IMR-90 (cell line): ENCODE data around the gene SHROOM3. TPM values are rescaled to one million over a fixed set of nuclear protein-coding genes. Genes with fewer than 3 reads are reported as not detected.

Source experiments
- ATAC-seq: fragments of 200-7000 bp; cut with Tn5 transposase; 2 replicates; pipeline ENCODE4 v1.9.1; 2020; ENCODE audit warnings: low read depth, mild to moderate bottlenecking, moderate library complexity
- BruUV-seq: library from RNA; stranded (reverse); fragments of 400-500 nt; replicated peaks from 2 replicates; lab custom pipeline; 2021; lab: Mats Ljungman, UMichigan
- CTCF ChIA-PET: fragments of 300-600 bp; formaldehyde crosslinking; extraction: SDS; loops from one replicate; lab custom pipeline; 2021; ENCODE audit warnings: antibody characterized with exemption; lab: Yijun Ruan, JAX
- POLR2A ChIA-PET: fragments of 300-600 bp; sonication (Branson Sonifier 250); formaldehyde crosslinking; loops from one replicate; lab custom pipeline; 2022; ENCODE audit warnings: antibody characterized with exemption; ENCODE audit not compliant: unreplicated experiment; lab: Charles Lee
- DNase-seq: peaks from one replicate; pipeline ENCODE4 v3.0.0; 2013
- H2AFZ ChIP-seq: replicated peaks from 2 replicates; pipeline ENCODE3; 2013; ENCODE audit warnings: low read length, mild to moderate bottlenecking; ENCODE audit not compliant: poor library complexity
- H2AK5ac ChIP-seq: 2 replicates; pipeline ENCODE4 v1.6.1; 2013; ENCODE audit warnings: low read depth, low read length, inconsistent platforms
- H2AK9ac ChIP-seq: replicated peaks from 2 replicates; pipeline ENCODE3; 2013; ENCODE audit warnings: mild to moderate bottlenecking, low read depth, low read length, moderate library complexity; ENCODE audit not compliant: poor library complexity
- H2BK120ac ChIP-seq: 2 replicates; pipeline ENCODE4 v1.6.1; 2013; ENCODE audit warnings: low read depth, low read length, inconsistent platforms
- H2BK15ac ChIP-seq: 3 replicates; pipeline ENCODE4 v1.6.1; 2013; ENCODE audit warnings: low read depth, low read length, inconsistent platforms
- H2BK20ac ChIP-seq: 2 replicates; pipeline ENCODE4 v1.6.1; 2013; ENCODE audit warnings: low read depth, mild to moderate bottlenecking, inconsistent platforms, low read length, moderate library complexity
- H2BK5ac ChIP-seq: 2 replicates; pipeline ENCODE4 v1.6.1; 2013; ENCODE audit warnings: mild to moderate bottlenecking, low read depth, low read length, inconsistent platforms; ENCODE audit not compliant: poor library complexity, severe bottlenecking
- H3K14ac ChIP-seq: replicated peaks from 2 replicates; pipeline ENCODE4 v1.6.1; 2013; ENCODE audit warnings: low read depth, low read length, inconsistent platforms
- H3K18ac ChIP-seq: 2 replicates; pipeline ENCODE4 v1.6.1; 2013; ENCODE audit warnings: low read depth, low read length, control low read depth
- H3K23ac ChIP-seq: 2 replicates; pipeline ENCODE4 v1.6.1; 2013; ENCODE audit warnings: low read depth, low read length, inconsistent platforms
- H3K27ac ChIP-seq: 2 replicates; pipeline ENCODE4 v1.5.1; 2013; ENCODE audit warnings: mild to moderate bottlenecking, control low read depth, low read length; ENCODE audit not compliant: insufficient read depth
- H3K27me3 ChIP-seq: 2 replicates; pipeline ENCODE4 v1.6.1; 2013; ENCODE audit warnings: low read length; ENCODE audit not compliant: control insufficient read depth, insufficient read depth
- H3K36me3 ChIP-seq: 2 replicates; pipeline ENCODE4 v1.6.1; 2013; ENCODE audit warnings: low read length, mixed read lengths; ENCODE audit not compliant: control insufficient read depth, insufficient read depth
- H3K4ac ChIP-seq: 2 replicates; pipeline ENCODE4 v1.6.1; 2013; ENCODE audit warnings: low read depth, low read length, inconsistent platforms
- H3K4me1 ChIP-seq: 2 replicates; pipeline ENCODE4 v1.6.1; 2013; ENCODE audit warnings: low read length, mixed read lengths; ENCODE audit not compliant: control insufficient read depth, insufficient read depth
- H3K4me2 ChIP-seq: 2 replicates; pipeline ENCODE4 v1.6.1; 2013; ENCODE audit warnings: low read depth, mild to moderate bottlenecking, control low read depth, low read length, moderate library complexity
- H3K4me3 ChIP-seq: 2 replicates; pipeline ENCODE4 v1.5.1; 2013; ENCODE audit warnings: low read depth, mild to moderate bottlenecking, control low read depth, low read length, moderate library complexity; ENCODE audit not compliant: insufficient read depth
- H3K56ac ChIP-seq: 2 replicates; pipeline ENCODE4 v1.6.1; 2013; ENCODE audit warnings: low read length, inconsistent platforms; ENCODE audit not compliant: insufficient read depth; ENCODE audit errors: extremely low read depth
- H3K79me1 ChIP-seq, 2 experiments: 2 replicates each; pipeline ENCODE4 v1.6.1; 2013; ENCODE audit warnings: low read length in 2 of 2, inconsistent platforms in 1 of 2, low read depth in 1 of 2
- H3K9ac ChIP-seq: 2 replicates; pipeline ENCODE4 v1.6.1; 2013; ENCODE audit warnings: low read depth, low read length, control low read depth
- H3K9me1 ChIP-seq: 2 replicates; pipeline ENCODE4 v1.6.1; 2013; ENCODE audit warnings: low read length, inconsistent platforms; ENCODE audit not compliant: insufficient read depth
- H3K9me3 ChIP-seq: 2 replicates; pipeline ENCODE4 v1.6.1; 2013; ENCODE audit warnings: low read length; ENCODE audit not compliant: control insufficient read depth, insufficient read depth
- H4K20me1 ChIP-seq: 2 replicates; pipeline ENCODE4 v1.6.1; 2013; ENCODE audit warnings: low read length, inconsistent platforms; ENCODE audit not compliant: insufficient read depth
- H4K5ac ChIP-seq: 2 replicates; pipeline ENCODE4 v1.6.1; 2013; ENCODE audit warnings: mild to moderate bottlenecking, low read depth, low read length, control low read depth
- H4K8ac ChIP-seq, 2 experiments: 2 replicates each; pipeline ENCODE4 v1.6.1; 2013; ENCODE audit warnings: low read depth in 2 of 2, low read length in 2 of 2, control low read depth in 1 of 2, inconsistent platforms in 1 of 2
- H4K91ac ChIP-seq: 2 replicates; pipeline ENCODE4 v1.6.1; 2013; ENCODE audit warnings: low read depth, low read length, inconsistent platforms; ENCODE audit not compliant: insufficient read depth
- CEBPB ChIP-seq: IDR thresholded peaks from 2 replicates; pipeline ENCODE4 v1.6.1; 2012; ENCODE audit warnings: low read depth, low read length, improper control_type of control experiment
- CTCF ChIP-seq: conservative IDR thresholded peaks from 2 replicates; pipeline ENCODE4 v1.5.1; 2012; ENCODE audit warnings: mild to moderate bottlenecking, low read depth, low read length, improper control_type of control experiment
- MAFK ChIP-seq: IDR thresholded peaks from 2 replicates; pipeline ENCODE4 v1.6.1; 2012; ENCODE audit warnings: low read depth, low read length, improper control_type of control experiment
- NFE2L2 ChIP-seq: fragments of 150-350 bp; IDR thresholded peaks from 2 replicates; pipeline ENCODE4 v1.6.1; 2016; ENCODE audit warnings: low read depth, mild to moderate bottlenecking, low read length
- POLR2A ChIP-seq: IDR thresholded peaks from 2 replicates; pipeline ENCODE4 v1.6.1; 2012; ENCODE audit warnings: mild to moderate bottlenecking, low read depth, low read length
- SMC3 ChIP-seq: fragments of 150-350 bp; IDR thresholded peaks from 2 replicates; pipeline ENCODE4 v1.6.1; 2016; ENCODE audit warnings: low read depth, mild to moderate bottlenecking, antibody characterized with exemption, low read length, moderate library complexity
- USF2 ChIP-seq: fragments of 150-350 bp; IDR thresholded peaks from 2 replicates; pipeline ENCODE4 v1.6.1; 2017; ENCODE audit warnings: mild to moderate bottlenecking, antibody characterized with exemption, low read length, low read depth
- WGBS, 2 experiments: methylation state at CpG; one replicate each; pipeline versions ENCODE4 v1.1.5 to v1.1.7; 2013; ENCODE audit warnings: missing lambda C conversion rate in 2 of 2; ENCODE audit not compliant: insufficient read length in 1 of 2; ENCODE audit errors: extremely low coverage in 2 of 2; 5-methylcytosine and 5-hydroxymethylcytosine counted together
- dilution Hi-C: fragments of 300-500 bp; cut with HindIII; formaldehyde crosslinking; loops from one replicate; pipeline ENCODE4 v1.14.3; 2018; ENCODE audit warnings: low sequenced_read_pairs; ENCODE audit not compliant: unreplicated experiment
- in situ Hi-C: fragments of 300-500 bp; cut with MboI; formaldehyde crosslinking; loops from 3 replicates; pipeline ENCODE4 v1.14.3; 2019; ENCODE audit warnings: low sequenced_read_pairs, inconsistent platforms, mixed read lengths
- intact Hi-C: fragments of 100-400 bp; cut with micrococcal nuclease; formaldehyde crosslinking; loops from 2 replicates; pipeline ENCODE4 v1.10.0; 2022
- polyA plus RNA-seq, 3 experiments: library from polyadenylated mRNA; depleted of rRNA; stranded (reverse); fragments of >200 nt; gene quantifications; 2 replicates each; pipeline ENCODE4 v1.2.3, GENCODE V29; 2012; ENCODE audit warnings: low replicate concordance in 1 of 3
- total RNA-seq: library from RNA; depleted of rRNA; stranded (reverse); fragments of >200 nt; gene quantifications from 2 replicates; pipeline ENCODE4 v1.2.3, GENCODE V29; 2012

The SHROOM3 gene
- total and polyA plus RNA-seq, 2 of the 4 experiments (the other 2 are of a cell fraction), result 10.8 to 19.5 TPM

GRCh38 chr4:76426272-76426671, 8.8 kb upstream of the SHROOM3 start:
- TF ChIP-seq NFE2L2 (no peak), MAFK (no peak), CTCF (0 out of 2 replicates have a peak, but pooled peaks have one; percentile 6), USF2 (no peak), CEBPB (no peak), SMC3 (no peak), POLR2A (no peak)
- H3K79me1 ChIP-seq, result no peaks in the 10 kb centered on the region
- no peak overlapping the region for H2BK20ac ChIP-seq
- ATAC-seq (no peak), DNase-seq (no peak)
- no peak overlapping the region for H2BK120ac ChIP-seq
- no peak overlapping the region for H3K4ac ChIP-seq
- in situ Hi-C loops, result loop anchor here (25.0 kb wide), 1 partner anchor 786 kb away; no protein-coding TSS in a partner anchor
- peaks cover 20% of the 10 kb centered on the region for H3K27me3 ChIP-seq
- H4K91ac ChIP-seq, result no peak overlapping the region
- intact Hi-C loops, result no loop called here
- no TSS peak for BruUV-seq
- H3K18ac ChIP-seq, result no peak overlapping the region
- no peaks in the 10 kb centered on the region for H3K36me3 ChIP-seq
- H4K20me1 ChIP-seq, result no peaks in the 10 kb centered on the region
- H3K56ac ChIP-seq, result no peak overlapping the region
- CTCF ChIA-PET, result no interaction called here
- H4K5ac ChIP-seq, result no peak overlapping the region
- 33% methylated on average over 1 of the region's 2 CpGs; no CpG with 5 or more reads in 1 of the 2 experiments for WGBS, 2 experiments
- H2AK9ac ChIP-seq, result no peak overlapping the region
- no peak overlapping the region for H4K8ac ChIP-seq
- no peaks in the 10 kb centered on the region for H3K4me1 ChIP-seq
- dilution Hi-C loops, result no loop called here
- H3K4me3 ChIP-seq, result no peak overlapping the region
- no peak overlapping the region for H3K23ac ChIP-seq
- H3K9ac ChIP-seq, result no peak overlapping the region
- no peak overlapping the region for H3K14ac ChIP-seq
- POLR2A ChIA-PET, result no interaction called here
- H3K9me3 ChIP-seq, result no peaks in the 10 kb centered on the region
- H3K4me2 ChIP-seq, result no peak overlapping the region
- no peak overlapping the region for H2AK5ac ChIP-seq
- no peaks in the 10 kb centered on the region for H3K9me1 ChIP-seq
- H2AFZ ChIP-seq, result no peak overlapping the region
- H2BK5ac ChIP-seq, result no peak overlapping the region
- no peak overlapping the region for H2BK15ac ChIP-seq
- H3K27ac ChIP-seq, result no peak overlapping the region
